Measurements from ENCODE around the gene FEM1A.
A peak's percentile ranks its signal among the peaks of the same experiment; 100 is the strongest.
"Not testable (repeated sequence)": the region's sequence is repeated elsewhere in the genome, so short reads cannot be mapped to it uniquely, and the experiment has no call there.

The FEM1A gene

DNA sequence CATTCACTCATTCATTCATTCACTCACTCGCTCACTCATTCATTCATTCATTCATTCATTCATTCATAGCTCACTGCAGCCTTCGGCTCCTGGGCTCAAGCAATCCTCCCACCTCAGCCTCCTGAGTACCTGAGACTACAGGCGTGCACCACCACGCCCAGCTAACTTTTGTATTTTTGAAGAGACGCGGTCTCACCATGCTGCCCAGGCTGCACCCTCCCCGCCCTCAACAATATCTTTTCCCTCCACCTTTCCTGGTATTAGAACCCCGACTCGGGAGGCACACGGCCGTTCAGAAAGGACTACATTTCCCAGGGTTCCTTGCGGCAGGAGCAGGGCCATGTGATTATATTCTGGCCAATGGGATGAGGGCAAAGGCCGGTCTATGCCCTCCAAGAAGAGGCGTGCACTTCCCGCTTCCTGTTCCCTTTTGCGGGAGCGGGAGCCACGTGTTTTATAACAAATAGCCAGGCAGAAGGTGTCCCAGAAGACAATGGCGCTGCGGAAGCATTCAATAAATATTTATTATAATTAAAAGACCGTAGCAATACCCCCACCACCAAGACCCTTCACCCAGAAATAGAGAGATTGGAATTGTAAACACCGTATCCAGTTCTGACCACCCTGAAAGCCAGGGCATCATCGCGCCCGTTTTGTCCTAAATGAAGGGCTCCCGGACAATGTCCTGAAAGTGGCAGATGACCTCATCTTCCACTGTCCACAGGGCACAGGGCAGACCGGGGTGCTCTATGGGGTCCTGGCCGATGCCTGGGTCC, 24.1 kb downstream of the FEM1A start:
- DNase-seq: peak; percentile 65

DNA sequence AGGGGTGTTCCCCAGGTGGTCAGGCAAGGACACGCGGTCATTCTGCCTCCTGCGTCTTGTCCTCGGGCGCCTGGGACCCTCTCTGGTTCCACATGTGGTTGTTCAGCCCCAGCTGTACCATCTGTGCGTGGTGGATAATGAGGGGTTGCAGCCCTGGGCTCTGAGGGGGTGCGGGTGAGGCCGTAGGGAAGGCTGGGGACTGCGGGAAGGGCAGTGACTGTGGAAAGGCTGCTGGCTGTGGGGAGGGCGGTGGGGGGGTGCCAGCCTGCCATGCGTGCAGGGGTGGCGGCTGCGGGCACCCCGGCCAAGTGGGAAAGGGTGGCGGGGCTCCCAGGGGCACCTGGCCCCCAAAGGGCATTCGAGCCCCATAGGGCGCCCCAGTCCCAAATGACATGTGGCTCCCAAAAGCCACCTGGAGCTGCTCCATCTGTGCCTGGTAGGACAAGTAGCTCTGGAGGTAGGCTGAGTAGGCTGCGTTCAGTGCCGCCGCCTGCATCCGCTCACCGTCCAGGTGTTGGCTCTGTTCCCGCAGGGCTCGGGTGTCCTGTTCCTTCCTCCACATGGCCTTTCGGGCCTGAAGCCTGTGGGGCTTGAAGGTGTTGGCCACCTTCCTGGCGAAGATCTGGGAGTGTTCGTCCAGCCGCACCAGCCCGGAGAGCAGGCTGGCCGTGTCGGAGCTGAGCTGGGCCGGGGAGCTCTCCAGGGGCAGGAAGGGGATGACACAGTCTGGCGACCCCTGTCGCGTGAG, 24.8 kb downstream of the FEM1A start:
- no peak for DNase-seq

DNA sequence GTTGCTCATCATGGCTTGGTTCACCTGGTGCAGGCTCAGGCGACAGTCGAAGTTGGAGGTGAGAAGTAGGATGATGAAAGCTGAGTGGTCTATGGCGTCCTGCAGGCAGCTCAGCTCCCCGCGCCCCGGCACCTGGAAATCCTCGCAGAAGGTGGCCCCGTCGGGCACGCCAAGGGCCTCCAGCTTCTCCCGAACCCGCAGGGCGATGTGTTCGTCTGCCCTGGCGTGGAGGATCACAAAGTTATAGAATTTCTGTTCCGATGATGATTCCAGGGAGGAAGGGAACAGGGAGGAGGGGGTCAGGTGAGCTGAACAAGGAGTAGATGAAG, 25.4 kb downstream of the FEM1A start:
- DNase-seq: no peak

DNA sequence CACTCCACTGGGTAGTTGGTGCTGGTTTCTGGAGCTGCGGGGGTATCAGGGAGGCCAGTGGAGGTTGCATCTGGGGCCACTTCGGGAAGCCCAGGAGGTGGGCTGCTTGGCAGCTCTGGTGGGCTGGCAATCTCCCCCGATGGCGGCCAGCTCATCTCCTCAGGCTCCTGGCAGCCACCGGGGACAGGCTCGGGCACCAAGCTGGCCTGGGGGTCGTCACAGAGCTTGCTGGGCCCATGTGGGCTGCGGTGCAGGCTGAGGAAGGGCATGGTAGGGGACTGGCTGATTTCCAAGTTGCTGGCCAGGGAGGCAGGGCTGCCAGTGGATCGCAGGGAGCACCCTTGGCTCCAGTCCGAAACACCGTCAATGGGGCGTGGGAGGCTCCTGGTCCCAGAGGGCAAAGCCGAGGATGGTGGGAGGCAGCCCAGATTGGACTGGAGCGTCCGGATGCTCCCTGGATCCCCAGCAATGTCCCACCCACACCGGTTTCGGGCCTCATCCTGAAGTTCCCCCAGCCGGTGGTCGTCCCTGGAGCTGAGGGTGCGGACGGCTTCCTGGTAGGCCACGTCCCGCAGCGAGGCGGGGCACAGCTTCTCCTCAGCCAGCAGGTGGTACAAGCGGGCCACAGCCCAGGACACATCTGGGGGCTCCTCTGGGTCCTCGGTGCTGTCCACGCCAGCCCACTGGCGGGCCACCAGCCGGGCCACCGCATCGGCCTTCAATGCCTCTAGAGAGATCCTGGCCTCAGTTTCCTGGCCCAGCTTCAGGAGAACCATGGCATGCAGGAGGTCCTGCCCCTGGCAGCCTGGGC, 26.1 kb downstream of the FEM1A start:
- no peak for DNase-seq

DNA sequence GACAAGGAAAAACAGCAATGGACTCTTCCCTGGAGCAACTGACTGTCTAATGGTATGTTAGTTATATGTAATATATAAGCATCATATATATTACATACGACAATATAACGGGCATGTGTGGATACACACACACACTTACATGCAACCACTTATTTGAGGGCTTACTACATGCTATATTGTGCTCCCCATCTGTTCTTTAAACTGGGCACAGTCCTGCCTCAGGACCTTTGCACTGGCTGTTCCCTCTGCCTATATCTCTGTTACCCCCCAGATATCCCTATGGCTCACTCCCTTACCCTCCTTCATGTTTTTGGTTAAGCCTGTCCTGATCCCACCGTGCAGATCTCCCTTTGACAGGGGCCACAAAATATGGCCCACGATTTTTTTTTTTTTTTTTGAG, 29.7 kb downstream of the FEM1A start:
- DNase-seq: no peak

DNA sequence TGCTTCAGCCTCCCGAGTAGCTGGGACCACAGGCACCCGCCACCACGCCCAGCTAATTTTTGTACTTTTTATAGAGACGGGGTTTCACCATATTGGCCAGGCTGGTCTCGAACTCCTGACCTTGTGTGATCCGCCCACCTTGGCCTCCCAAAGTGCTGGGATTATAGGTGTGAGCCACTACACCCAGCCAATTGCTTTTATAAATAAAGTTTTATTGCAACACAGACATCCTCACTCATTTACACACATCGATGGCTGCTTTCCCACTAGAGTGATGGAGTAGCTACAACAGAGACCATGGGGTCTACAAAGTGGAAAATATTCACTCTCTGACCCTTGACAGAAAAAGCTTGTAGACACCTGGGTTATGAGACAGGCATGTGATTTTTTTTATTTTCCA, 30.8 kb downstream of the FEM1A start:
- DNase-seq: not testable (repeated sequence)

DNA sequence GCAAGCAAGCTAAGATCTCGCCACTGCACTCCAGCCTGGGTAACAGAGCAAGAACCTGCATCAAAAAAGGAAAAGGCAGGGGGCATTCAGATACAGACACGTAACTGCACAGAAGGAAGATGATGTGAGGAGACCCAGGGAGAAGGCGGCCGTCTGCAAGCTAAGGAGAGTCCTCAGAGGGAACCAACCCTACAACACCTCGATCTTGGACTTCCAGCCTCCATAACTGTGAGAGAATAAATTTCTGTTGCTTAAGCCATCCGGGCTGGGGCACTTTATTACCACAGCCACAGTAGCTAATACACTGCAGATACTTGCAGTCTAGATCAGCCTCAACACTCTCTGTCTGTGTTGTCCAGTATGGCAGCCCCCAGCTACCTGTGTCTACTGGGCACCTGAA, 32.0 kb downstream of the FEM1A start:
- no peak for DNase-seq

DNA sequence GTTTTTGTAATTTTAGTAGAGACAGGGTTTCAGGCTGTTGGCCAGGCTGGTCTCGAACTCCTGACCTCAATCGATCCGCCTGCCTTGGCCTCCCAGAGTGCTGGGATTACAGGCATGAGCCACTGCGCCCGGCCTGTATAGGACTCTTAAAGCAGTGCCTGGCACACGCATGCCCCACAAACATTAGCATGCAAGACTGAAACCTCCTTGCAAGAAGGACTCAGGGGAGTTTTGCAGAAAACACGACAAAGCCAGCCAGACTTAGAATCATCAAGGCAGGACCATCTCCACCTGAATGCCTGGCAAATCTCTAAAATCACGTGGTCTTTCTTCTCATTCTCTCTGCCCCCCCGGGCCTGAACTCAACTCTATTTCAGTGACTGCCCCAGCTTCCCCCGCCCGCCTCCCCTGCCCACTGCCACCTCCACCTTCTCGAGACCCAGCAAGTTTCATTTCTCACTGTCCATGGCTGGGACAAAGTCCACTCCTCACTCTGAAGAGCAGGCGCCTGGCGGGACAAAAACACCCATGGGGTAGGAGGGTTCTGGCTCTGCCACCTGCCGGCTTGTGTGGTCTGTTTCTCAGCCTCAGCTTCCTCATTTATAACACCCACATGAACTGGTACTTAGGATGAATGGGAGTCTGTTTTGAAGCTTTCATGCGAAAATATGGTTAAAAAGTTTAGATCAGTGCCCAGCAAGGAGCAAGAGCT, 37.6 kb downstream of the FEM1A start:
- no peak for DNase-seq

DNA sequence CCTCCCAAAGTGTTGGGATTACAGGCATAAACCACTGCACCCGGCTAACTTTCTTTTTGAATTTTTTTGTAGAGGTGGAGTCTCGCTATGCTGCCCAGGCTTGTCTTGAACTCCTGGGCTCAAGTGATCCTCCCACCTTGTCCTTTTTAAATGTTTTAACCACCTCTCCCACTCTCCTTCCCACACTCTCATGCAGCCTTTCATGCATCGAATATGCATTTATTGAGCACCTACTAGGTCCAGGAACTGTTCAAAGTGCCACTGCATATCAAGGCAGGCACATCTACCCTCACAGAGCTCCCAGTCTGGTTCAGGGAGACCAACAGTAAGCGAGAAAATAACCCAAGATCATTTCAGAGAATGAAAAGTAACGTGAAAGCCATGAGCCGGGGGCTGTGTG, 38.8 kb downstream of the FEM1A start:
- DNase-seq: no peak

DNA sequence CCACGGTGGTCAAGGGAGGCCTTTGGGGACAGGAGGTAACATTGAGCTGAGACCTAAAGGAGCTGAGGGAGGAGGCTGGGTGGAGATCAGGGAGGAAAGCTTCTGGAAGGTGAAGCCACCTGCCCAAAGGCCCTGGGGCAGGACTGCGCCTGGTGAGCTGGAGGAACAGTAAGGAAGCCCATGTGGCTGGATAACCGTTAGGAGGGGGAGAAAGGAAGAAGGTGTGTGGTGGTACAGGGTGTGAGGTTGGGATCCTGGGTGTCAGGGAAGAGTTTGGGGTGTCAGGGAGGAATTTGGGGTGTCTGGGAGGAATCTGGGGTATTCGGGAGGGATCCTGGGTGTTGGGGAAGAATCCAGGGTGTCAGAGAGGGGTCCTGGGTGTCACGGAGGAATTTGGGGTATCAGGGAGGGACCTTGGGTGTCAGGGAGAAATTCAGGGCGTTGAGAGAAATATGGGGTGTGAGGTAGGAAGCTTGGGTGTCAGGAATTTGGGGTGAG, 39.3 kb downstream of the FEM1A start:
- no peak for DNase-seq

DNA sequence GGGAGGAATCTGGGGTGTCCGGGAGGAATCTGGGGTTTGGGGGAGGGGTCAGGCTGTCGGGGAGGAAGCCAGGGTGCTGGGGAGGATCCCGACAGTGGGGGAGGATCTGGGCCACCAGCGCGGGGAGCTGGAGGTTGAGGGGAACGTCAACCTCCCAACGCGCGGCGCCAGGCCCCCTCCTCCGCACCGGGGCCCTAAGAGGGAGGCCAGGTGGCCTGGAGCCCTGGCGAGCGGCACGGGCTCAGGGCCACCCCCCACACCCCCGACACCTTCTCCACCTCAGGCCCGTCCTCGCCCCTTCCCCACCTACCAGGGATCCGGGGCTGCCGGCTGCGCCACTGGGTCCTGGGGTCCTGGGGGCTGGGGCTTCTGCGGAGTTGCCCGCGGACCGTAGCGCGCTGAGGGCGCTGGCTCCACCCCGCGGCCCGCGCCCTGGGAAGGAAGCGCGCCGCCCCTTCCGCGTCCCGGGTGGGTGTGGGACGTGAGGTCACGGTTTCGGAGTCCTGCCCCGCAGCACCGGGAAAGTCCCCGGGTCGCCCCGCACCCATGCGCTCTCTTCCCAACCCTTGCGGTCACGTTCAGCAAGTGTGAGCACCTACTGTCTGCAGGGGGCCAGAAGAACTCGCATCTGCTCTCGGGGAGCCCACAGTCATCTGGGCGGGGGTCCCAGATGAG, 39.9 kb downstream of the FEM1A start, which contains the start of gene TICAM1:
TSS of gene TICAM1 (minus strand) at position 409 of the 675 bp plus-strand sequence. CDS start 13,335 bp downstream, outside the sequence.
- peak; percentile 65 for DNase-seq

DNA sequence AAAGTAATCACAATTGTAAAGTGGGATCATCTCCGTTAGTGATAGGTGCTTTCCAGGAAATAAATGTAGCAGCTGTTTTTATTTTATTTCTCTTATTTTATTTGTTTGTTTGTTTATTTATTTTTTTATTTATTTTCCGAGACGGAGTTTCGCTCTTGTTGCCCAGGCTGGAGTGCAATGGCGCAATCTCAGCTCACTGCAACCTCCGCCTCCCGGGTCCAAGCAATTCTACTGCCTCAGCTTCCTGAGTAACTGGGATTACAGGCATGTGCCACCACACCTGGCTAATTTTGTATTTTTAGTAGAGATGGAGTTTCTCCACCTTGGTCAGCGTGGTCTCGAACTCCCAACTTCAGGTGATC, 40.4 kb downstream of the FEM1A start:
- DNase-seq: not testable (repeated sequence)

DNA sequence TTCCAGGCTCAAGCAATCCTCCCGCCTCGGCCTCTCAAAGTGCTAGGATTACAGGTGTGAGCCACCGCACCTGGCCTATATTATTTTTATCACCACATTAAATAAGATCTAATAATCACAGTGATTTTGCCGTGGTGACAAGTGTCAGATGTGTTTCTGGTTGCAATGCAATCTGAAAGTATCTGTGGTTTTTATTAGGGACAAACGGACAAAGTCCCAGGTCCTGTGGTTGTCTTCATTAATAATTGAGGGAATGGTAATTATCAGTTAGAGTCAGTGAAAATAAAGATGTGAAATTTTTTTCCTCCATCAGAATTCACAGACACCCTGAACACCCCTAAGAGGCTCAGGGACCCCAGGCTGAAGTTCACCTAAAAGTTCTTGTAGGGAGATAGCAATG, 41.2 kb downstream of the FEM1A start:
- DNase-seq: no peak

DNA sequence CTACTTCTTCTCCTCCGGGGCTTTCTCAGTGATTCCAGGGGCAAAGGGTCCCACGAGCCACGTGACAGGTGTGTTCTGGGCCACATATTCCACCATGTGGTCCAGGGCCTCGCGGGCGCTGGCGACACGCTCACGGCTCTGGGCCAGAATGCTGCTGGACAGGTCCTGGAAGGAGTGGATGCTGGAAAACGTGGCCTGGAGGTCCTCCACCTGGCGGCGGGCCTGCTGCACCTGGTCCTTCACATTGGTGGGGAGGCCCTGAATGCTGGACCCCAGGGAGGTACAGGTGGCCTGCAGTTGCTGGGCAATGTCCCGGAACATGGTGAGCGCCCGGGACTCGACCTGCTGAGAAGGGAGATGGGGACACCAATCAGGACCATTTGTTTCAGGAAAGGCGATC, 47.7 kb downstream of the FEM1A start:
- DNase-seq: no peak

DNA sequence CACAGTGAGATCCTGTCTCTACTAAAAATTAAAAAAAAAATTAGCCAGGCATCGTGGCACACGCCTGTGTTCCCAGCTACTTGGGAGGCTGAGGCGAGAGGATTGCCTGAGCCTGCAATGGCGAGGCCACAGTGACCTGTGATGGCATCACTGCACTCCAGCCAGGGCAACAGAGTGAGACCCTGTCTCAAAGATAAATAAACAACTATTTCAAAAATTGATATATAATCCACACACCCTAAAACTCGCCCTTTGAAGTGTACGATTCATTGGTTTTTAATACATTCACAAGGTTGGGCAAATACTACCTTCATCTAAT, 52.1 kb downstream of the FEM1A start:
- DNase-seq: no peak

DNA sequence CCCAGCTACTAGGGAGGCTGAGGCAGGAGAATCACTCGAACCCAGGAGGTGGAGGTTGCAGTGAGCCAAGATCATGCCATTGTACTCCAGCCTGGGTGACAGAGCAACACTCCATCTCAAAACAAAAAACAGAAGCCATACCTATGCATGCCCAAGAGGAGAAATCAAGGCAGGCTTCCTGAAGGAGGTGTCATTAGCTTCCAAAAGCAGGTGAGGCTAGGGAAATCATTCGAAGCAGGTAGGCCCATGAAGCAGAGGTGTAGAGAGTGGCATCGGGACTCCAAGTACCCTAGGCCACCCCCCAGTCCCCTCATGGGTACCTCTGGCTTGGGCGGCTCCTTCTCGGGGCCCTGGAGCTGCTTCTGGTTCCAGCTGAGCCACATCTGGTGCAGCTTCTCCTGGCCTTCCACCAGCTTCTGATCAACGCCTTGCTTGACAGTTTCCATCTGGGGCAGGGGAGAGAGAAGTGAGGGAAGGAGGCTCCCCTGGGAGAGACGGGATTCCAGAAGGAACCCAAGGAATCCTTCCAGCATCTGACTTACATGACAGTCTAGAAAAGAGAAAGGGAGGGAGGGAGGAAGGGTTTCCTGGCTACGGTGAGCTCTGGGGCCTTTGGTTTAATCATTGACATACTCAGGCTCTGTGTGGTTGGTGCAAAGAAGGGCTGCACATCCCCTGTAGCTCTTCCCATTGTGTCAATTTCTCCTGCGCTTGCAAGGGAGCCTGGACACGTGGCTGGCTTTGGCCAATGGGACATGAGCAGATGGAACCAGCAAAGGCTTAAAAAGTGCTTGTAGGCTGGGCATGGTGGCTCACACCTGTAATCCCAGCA, 53.0 kb downstream of the FEM1A start:
- DNase-seq: no peak

DNA sequence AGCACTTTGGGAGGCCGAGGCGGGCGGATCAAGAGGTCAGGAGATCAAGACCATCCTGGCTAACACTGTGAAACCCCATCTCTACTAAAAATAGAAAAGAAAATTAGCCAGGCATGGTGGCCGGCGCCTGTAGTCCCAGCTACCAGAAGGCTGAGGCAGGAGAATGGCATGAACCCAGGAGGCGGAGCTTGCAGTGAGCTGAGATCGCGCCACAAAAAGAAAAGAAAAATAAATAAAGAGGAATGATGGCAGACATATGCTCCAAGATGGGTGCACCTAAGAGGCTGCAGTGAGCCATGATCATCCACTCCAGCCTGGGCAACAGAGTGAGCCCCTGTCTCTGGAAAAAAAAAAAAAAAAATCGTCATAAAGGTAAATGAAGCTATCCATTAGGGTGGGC, 54.4 kb downstream of the FEM1A start:
- DNase-seq: not testable (repeated sequence)

DNA sequence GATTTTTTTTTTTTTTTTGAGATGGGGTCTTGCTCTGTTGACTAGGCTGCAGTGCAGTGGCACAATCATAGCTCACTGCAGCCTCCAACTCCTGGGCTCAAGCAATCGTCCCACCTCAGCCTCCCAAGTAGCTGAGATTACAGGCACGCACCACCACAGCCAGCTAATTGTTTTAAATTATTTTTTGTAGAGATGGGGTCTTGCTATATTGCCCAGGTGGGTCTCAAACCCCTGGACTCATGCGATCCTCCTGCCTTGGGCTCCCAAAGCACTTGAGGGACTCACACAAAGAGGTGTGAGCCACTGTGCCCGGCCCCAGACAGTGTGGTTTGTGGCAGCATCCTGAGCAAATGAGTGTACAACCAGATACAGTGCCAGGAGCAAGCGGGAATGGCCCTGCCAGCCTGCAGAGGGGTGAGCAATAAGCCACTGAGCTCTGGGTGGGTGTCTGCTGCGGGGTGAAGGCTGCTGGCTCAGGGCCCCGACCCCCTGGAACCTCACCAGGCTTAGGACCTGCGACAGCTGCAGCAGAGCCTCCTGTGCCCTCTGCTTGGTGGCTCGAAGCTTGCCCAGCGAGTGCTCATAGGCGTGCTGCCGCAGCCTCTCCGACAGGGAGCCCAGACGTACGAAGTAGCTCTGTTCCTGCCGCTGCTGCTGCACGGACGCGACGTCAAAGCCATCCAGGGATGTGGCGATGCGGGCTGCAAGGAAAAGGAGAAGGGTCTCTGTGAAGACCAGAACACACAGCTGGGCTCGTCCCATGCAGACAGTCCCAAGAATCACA, 55.8 kb downstream of the FEM1A start:
- no peak for DNase-seq

DNA sequence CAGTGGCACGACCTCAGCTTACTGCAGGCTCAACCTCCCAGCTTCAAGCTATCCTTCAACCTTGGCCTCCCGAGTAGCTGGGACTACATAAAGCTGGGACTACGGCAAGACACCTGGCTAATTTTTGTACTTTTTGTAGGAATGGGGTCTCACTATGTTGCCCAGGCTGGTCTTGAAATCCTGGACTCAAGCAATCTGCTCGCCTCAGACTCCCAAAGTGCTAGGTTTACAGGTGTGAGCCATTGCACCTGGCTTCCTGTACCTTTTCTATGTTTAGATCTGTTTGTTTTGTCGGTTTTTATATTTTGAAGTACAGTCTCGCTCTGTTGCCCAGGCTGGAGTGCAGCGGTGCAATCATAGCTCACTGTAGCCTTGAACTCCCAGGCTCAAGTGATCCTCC, 57.5 kb downstream of the FEM1A start:
- DNase-seq: no peak

Data from activated gamma-delta T cell treated with Interleukin-2 at 50 U/mL for 16 hours (primary cell).